GM19043 (cell line): ENCODE results near the gene GRPEL2.

Experiments
- ATAC-seq: cut with Tn5 transposase; IDR thresholded peaks from one replicate; pipeline ENCODE4 v1.9.1; 2021; ENCODE audit warnings: low read depth; ENCODE audit not compliant: unreplicated experiment

The GRPEL2 gene

GRCh38 chr5:149317281-149318048, 27.8 kb upstream of the GRPEL2 start:
- peak; percentile 71 for ATAC-seq

DNA sequence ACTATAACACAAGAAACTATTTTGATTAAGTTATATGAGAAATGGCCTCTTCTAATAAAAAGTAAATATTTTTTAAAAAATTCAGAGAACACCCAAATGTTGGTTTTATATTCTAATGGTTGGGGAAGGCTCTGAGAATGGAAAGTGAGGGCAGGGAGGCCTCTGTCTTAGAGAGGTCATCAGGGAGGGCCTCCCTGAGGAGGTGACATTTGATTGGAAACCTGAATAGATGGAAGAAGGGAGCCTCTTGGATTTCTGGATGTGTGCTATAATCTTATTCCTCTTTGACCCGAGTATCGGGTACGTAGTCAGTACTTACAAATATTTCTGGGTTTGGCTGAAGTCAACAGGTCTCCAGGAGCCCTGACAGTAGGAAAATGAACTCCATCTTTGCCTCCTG, 26.1 kb upstream of the GRPEL2 start:
- no peak for ATAC-seq

GRCh38 chr5:149320791-149321330, 24.4 kb upstream of the GRPEL2 start:
- no peak for ATAC-seq

- ATAC-seq: no peak
These were observed 22.8 kb upstream of the GRPEL2 start for GRCh38 chr5:149322518-149322917.

GRCh38 chr5:149323210-149323609, 22.1 kb upstream of the GRPEL2 start:
- no peak for ATAC-seq

DNA sequence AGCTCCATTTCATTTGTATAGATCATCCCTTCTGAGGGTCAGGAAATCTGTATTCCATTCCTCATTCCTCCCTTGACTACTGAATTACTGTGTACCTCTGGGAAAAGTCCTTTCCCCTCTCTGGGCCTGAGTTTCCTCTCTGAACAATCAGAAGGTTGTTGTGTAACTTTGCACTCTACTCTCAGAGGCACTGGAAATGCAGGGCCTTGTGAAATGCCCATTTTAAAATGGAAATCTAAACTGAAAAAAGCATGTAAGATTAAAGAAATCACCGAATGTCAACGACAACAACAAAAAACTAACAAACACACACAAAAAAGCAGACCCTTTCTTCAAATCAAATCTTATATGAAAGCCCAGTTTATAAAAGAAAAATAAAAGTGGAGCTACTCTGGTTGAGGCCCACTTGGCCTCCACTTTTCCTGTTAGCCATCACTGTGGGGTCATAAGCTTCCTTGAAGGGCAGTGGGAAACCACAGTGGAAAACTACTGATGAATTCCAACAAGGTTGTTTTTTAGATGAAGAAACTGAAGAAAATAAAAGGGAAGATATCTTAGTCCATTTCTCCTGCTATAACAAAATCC, 21.6 kb upstream of the GRPEL2 start:
- ATAC-seq: no peak

GRCh38 chr5:149324641-149325040, 20.7 kb upstream of the GRPEL2 start:
- no peak for ATAC-seq

DNA sequence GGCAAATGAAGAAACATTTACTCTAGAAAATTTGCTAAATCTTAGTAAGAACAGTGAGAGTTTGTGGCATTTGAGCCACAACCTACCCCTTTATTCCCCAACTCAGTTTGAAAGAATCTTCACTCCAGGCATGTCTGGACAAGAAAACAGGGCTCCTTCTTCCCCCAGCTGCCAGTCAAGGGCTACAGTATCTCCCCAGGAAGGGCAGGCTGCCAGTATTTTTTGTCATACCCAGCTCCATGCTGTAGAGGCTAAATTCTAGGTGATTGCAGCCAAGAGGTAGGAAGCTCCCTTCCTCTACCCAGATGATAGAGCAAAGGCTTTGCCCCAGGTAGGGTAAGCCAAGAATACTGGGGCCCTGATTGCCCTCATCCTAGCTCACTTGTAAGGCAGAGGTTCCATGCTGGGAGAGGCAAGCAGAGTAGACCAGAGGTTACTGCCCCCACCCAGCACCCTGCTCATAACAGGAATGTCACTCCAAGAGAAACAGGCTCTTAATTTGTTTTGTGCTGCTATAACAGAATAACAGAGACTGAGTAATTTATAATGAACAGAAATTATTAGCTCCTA, 20.0 kb upstream of the GRPEL2 start:
- ATAC-seq: no peak

DNA sequence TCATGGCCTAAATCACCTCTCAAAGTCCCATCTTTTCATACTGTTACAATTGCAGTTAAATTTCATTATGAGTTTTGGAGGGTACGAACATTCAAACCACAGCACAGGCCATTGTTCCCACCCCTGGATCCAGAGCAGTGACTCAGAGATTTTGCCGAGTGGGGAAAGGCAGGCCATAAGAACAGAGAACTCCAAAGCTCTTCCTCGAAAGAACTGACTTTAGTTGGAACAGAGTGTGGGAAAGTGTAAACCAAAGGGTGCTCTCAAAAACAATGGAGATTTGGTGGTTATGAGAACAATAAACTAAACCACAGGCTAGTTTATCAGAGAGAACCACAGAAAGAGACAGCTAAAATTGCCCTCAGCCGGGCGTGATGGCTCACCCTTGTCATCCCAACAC, 19.4 kb upstream of the GRPEL2 start:
- ATAC-seq: no peak

- no peak for ATAC-seq
These were observed 18.7 kb upstream of the GRPEL2 start for GRCh38 chr5:149326611-149327010.

DNA sequence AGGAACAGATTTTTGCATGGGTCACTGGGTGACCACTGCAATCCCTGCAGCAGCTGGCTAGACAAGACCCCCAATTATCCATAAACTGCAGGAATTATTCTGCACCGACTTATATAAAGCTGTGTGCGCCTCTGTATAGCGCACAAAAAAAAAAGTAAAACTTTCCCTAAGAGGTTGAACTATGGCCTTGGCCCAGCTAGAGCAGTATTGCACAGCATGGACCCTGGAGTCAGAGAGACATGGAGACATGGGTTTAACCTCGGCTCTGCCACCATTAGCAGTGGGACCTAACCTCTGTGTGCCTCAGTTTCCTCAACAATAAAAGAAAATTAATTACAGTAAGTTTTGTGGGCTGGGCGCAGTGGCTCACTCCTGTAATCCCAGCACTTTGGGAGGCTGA, 17.1 kb upstream of the GRPEL2 start:
- no peak for ATAC-seq

GRCh38 chr5:149333711-149334443, 11.4 kb upstream of the GRPEL2 start:
- no peak for ATAC-seq

DNA sequence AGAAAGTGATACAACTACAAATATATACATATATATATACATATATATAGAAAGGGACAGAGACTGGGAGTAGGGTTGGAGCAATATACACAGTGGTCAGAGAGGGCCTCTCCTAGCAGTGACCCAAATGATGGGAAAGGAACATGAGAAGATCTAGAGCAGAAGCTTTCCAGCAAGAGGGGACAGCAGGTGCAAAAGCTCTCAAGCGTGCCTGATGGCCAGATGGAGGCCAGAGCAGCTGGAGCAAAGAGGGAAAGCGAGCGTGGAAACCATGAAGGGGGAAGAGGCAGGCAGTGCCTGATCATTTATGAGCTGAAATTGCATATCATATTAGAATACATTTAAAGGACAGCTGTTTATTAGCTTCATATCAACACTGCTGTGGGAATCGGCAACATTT, 7.6 kb upstream of the GRPEL2 start:
- ATAC-seq: no peak

DNA sequence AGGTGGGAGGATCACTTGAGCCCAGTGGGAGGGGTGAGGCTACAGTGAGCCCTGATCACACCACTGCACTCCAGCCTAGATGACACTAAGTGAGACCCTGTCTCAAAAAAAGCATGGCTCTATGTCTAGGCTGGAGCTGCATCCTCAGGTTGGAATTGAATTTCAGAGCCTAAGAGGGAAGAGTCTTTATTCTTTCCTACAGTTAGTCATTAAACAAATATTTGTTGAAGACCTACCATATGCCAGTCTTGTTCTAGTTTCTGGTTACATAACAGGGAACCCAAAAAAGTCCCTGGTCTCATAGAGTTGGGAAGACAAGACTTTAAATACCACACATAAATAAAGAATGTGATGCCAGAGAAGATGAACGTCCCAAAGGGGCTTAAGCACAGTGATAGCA, 6.9 kb upstream of the GRPEL2 start:
- no peak for ATAC-seq

DNA sequence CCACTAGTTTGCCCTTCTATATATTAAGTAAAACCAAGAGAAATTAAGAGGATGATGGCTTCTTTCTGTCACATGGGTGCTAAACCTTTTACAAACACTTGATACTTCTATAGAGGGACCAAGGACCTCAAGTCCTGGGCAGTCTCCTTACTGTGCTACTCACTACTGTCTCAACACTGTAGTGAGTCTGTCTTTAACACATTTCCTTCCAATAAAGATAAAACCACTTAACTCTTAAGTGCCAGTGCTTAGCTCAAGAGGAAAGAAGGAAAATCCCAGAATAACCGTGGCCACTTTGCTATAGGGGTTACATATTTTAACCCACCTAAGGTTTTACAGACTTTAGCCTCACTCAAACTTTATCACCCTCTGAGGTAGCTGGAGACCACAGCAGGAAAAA, 4.4 kb upstream of the GRPEL2 start:
- ATAC-seq: no peak

- ATAC-seq: no peak
These were observed 3.4 kb upstream of the GRPEL2 start for GRCh38 chr5:149341876-149342275.

GRCh38 chr5:149344151-149344550, 1.1 kb upstream of the GRPEL2 start:
- no peak for ATAC-seq

- ATAC-seq: no peak
These were observed 558 bp downstream of the GRPEL2 start for GRCh38 chr5:149345892-149346222.

GRCh38 chr5:149348518-149348917, 3.2 kb downstream of the GRPEL2 start:
- no peak for ATAC-seq

- no peak for ATAC-seq
These were observed 4.1 kb downstream of the GRPEL2 start for GRCh38 chr5:149349382-149349781.

DNA sequence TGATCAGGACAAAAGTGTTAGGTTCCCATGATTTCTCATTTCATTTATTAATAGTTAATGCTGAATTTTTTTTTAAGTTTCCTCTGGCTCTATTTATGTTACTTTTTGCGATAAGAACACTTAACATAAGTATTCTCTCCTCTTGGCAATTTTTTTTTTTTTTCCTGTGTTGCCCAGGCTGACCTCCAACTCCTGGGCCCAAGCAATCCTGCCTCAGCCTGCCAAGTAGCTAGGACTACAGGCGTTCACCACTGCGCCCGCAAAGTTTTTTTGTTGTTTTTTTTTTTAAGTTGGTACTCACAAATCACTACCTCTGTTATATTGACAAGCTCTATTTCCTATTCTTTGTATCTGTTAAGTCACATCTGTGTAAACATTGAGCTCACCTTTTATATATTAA, 6.9 kb downstream of the GRPEL2 start:
- ATAC-seq: no peak
